ENCODE results near the gene PLBD2. TPM values are rescaled to one million over a fixed set of nuclear protein-coding genes. Genes with fewer than 3 reads are reported as not detected.

Gene PLBD2
- total RNA-seq, 1 donor from 2014 or later, result 38.1 TPM

DNA sequence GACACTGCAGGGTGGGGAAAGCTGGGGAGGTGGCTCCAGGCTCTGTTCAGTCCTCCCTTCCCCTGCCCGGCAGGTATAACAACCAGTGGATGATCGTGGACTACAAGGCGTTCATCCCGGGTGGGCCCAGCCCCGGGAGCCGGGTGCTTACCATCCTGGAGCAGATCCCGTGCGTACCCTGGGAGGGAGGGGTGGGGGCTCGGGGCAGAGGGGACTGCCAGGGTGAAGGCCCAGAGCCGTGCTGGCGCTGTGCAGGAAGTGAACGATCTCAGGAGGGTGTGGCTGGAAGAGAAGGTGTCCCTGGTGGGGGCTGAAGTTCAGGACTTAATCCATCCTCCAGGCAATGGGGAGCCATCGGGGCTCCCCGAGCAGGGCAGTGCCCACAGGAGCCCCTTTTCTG, 26.4 kb downstream of the PLBD2 start:
- Histone ChIP-seq H3K36me3 (peaks cover 0 to 57% of the 10 kb centered on the region in 2 donors), H3K4me1 (no peaks in the 10 kb centered on the region), H3K4me3 (no peak overlapping the region), H3K27me3 (no peaks in the 10 kb centered on the region), H3K27ac (no peak overlapping the region), H3K9me3 (no peaks in the 10 kb centered on the region)
- DNase-seq (ENCODE audit: extremely low spot score in 2 of 2), result no peak
- intact Hi-C loops (cut with DNase I), result no loop called here
- TF ChIP-seq POLR2A (IDR thresholded peaks at IDR 0.05), result no peak
- no peak for TF ChIP-seq POLR2AphosphoS5 (IDR thresholded peaks at IDR 0.05; ENCODE audit: insufficient read depth in 1 of 2, low read depth in 1 of 2)
- TF ChIP-seq, protein P1, sequence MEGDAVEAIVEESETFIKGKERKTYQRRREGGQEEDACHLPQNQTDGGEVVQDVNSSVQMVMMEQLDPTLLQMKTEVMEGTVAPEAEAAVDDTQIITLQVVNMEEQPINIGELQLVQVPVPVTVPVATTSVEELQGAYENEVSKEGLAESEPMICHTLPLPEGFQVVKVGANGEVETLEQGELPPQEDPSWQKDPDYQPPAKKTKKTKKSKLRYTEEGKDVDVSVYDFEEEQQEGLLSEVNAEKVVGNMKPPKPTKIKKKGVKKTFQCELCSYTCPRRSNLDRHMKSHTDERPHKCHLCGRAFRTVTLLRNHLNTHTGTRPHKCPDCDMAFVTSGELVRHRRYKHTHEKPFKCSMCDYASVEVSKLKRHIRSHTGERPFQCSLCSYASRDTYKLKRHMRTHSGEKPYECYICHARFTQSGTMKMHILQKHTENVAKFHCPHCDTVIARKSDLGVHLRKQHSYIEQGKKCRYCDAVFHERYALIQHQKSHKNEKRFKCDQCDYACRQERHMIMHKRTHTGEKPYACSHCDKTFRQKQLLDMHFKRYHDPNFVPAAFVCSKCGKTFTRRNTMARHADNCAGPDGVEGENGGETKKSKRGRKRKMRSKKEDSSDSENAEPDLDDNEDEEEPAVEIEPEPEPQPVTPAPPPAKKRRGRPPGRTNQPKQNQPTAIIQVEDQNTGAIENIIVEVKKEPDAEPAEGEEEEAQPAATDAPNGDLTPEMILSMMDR (IDR thresholded peaks at IDR 0.05), result no peak

DNA sequence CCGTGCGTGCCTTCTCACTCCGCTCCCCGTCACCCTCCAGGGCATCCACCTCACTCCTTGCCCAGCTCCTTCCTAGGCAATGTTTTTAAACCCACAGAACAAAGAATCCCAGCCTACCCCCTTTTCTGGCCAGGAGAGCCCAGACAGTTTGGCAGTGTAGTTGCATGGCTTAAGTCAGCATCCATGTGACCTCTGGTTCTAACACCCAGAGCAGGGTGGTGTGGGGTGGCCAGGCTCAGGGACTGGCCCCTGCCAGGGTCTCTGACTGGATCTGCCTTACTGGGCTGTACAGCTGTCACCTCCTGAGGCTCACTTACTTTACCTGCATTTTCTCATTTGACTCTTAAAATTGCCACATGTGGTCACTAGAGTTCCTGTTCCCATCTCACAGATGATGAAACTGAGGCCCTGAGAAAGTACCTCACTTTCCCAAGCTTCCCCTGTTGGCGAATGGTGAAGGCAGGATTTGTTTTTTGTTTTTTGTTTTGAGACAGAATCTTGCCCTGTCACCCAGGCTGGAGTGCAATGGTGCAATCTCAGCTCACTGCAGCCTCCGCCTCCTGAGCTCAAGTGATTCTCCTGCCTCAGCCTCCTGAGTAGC, 27.0 kb downstream of the PLBD2 start:
- no peak overlapping the region for H3K4me3 ChIP-seq
- no peaks in the 10 kb centered on the region for H3K4me1 ChIP-seq
- no peak for TF ChIP-seq POLR2A (IDR thresholded peaks at IDR 0.05)
- TF ChIP-seq POLR2AphosphoS5 (IDR thresholded peaks at IDR 0.05; ENCODE audit: insufficient read depth in 1 of 2, low read depth in 1 of 2), result no peak
- TF ChIP-seq, protein P1 (IDR thresholded peaks at IDR 0.05), result no peak
- DNase-seq (ENCODE audit: extremely low spot score in 2 of 2), result no peak
- H3K27me3 ChIP-seq, result no peaks in the 10 kb centered on the region
- peaks cover 0 to 59% of the 10 kb centered on the region in 2 donors for H3K36me3 ChIP-seq
- H3K27ac ChIP-seq, result no peak overlapping the region
- intact Hi-C loops (cut with DNase I), result no loop called here
- no peaks in the 10 kb centered on the region for H3K9me3 ChIP-seq

DNA sequence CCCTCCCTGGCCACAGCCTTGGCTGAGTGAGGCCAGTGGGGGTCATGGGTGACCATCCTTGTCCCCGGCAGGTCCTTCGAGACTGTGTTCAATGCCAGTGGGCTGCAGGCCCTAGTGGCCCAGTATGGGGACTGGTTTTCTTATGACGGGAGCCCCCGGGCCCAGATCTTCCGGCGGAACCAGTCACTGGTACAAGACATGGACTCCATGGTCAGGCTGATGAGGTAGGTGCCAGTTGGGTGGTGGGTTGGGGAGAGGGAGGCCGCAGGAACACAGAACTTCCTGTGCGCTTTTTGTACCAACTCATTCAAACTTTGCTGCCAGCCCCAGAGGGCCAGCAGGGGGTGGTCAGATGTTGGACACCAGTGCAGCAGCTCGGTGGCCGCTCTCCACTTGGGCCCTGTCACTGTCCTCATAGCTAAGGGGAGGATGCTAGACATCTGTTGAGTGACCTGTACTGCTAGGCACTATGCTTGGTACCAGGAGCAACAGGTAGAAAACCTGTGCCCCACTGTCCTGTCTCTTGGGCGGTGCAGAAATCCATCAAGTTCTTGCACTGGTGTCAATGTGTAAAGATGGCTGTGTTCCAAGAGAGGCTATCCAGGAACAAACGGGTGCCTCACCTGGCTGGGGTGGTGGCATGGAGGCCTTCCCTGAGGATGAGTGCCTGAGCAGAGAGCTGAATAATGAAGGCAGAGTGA, 28.6 kb downstream of the PLBD2 start:
- Histone ChIP-seq H3K9me3 (no peaks in the 10 kb centered on the region), H3K27ac (no peak overlapping the region), H3K4me3 (no peak overlapping the region), H3K36me3 (peaks cover 0 to 55% of the 10 kb centered on the region in 2 donors), H3K27me3 (no peaks in the 10 kb centered on the region), H3K4me1 (no peaks in the 10 kb centered on the region)
- DNase-seq (ENCODE audit: extremely low spot score in 2 of 2), result no peak
- TF ChIP-seq, protein P1 (IDR thresholded peaks at IDR 0.05), result no peak
- no peak for TF ChIP-seq POLR2A (IDR thresholded peaks at IDR 0.05)
- no peak for TF ChIP-seq POLR2AphosphoS5 (IDR thresholded peaks at IDR 0.05; ENCODE audit: insufficient read depth in 1 of 2, low read depth in 1 of 2)
- intact Hi-C loops (cut with DNase I), result no loop called here

DNA sequence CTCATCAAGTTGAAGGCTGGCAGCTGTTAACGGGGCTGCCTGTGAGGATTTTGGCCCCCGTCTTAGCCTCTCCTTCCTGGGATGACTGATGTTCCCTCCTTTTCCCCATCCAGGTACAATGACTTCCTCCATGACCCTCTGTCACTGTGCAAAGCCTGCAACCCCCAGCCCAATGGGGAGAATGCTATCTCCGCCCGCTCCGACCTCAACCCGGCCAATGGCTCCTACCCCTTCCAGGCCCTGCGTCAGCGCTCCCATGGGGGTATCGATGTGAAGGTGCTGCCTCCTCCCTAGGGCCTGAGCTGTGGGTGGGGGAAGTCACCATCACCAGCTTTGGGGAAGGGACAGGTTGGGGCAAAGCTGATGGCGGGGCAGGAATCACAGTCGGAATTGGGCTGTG, 29.2 kb downstream of the PLBD2 start:
- Histone ChIP-seq H3K4me3 (no peak overlapping the region), H3K36me3 (peaks cover 0 to 55% of the 10 kb centered on the region in 2 donors), H3K9me3 (no peaks in the 10 kb centered on the region), H3K27ac (no peak overlapping the region), H3K4me1 (no peaks in the 10 kb centered on the region), H3K27me3 (no peaks in the 10 kb centered on the region)
- TF ChIP-seq POLR2AphosphoS5 (IDR thresholded peaks at IDR 0.05; ENCODE audit: insufficient read depth in 1 of 2, low read depth in 1 of 2), result no peak
- TF ChIP-seq, protein P1 (IDR thresholded peaks at IDR 0.05), result no peak
- no peak for TF ChIP-seq POLR2A (IDR thresholded peaks at IDR 0.05)
- intact Hi-C loops (cut with DNase I), result no loop called here
- no peak for DNase-seq (ENCODE audit: extremely low spot score in 2 of 2)

DNA sequence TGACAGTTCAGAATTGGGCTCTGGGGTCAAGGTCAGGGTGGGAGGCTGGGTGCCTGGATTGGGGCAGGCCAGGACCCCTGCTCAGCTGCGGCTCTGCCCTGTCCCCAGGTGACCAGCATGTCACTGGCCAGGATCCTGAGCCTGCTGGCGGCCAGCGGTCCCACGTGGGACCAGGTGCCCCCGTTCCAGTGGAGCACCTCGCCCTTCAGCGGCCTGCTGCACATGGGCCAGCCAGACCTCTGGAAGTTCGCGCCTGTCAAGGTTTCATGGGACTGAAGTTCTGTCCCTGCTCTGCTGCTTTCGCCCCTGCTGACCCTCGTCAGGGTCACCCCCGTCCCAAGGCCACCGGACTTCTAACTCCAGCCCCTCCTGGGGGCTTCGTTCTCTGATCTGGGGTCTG, 30.0 kb downstream of the PLBD2 start:
- intact Hi-C loops (cut with DNase I), result no loop called here
- TF ChIP-seq, protein P1 (IDR thresholded peaks at IDR 0.05), result no peak
- no peak for TF ChIP-seq POLR2A (IDR thresholded peaks at IDR 0.05)
- TF ChIP-seq POLR2AphosphoS5 (IDR thresholded peaks at IDR 0.05; ENCODE audit: insufficient read depth in 1 of 2, low read depth in 1 of 2), result no peak
- H3K27ac ChIP-seq, result no peak overlapping the region
- no peaks in the 10 kb centered on the region for H3K9me3 ChIP-seq
- H3K27me3 ChIP-seq, result no peaks in the 10 kb centered on the region
- H3K4me1 ChIP-seq, result no peaks in the 10 kb centered on the region
- no peak overlapping the region for H3K4me3 ChIP-seq
- DNase-seq (ENCODE audit: extremely low spot score in 2 of 2), result no peak
- H3K36me3 ChIP-seq, result peaks cover 0 to 51% of the 10 kb centered on the region in 2 donors

Data from vagina (tissue), 2 donors.